ENCODE measurements around the gene ADGRD1. TPM values are rescaled to one million over a fixed set of nuclear protein-coding genes. Genes with fewer than 3 reads are reported as not detected.

The ADGRD1 gene
- total and polyA plus RNA-seq, 2 of the 8 experiments (the other 6 are each of a cell fraction or from before 2014, with no cell fraction given), result 0.36 to 0.48 TPM

DNA sequence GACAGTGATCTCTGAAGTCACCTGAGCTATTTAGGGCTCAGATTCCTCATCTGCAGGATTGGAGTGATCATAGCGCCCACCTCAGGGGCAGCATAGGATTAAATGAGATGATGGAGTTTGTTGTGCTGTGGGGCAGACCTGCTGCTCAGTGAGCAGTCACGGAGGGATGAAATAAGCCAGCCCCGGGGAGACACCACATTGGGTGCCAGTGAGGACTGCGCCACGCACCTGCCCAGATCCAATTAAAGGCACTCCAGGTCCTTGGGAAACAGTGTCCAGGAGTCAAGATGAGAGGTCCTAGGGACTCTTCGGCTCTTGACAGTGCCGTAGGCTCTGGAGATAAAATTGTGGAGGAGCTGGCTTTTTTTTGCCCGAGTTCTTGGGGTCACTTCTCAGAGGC lies 166.2 kb downstream of the ADGRD1 start:
- no peak for FAIRE-seq

More for the DNA sequence above, 166.2 kb downstream of the ADGRD1 start:
- no peak overlapping the region for H3K56ac ChIP-seq (replicated peaks; ENCODE audit: insufficient read length, low read depth, low read length)
- no peak overlapping the region for H3K4me2 ChIP-seq (ENCODE audit: insufficient read depth in 1 of 2, low read depth in 2 of 2, low read length in 2 of 2)
- no peak overlapping the region for H2BK15ac ChIP-seq (ENCODE audit: low read length)
- peaks cover 0 to 3% (median 3%) of the 10 kb centered on the region in 4 experiments; a peak in 4 of 7 replicates for H3K4me1 ChIP-seq (replicated peaks in 1 of 4; ENCODE audit: control insufficient read depth in 3 of 4, insufficient read depth in 4 of 4, low read length in 3 of 4)
- H2AK5ac ChIP-seq (ENCODE audit: low read depth, low read length), result no peak overlapping the region
- H3K4me3 ChIP-seq (ENCODE audit: extremely low read depth in 1 of 4, insufficient read depth in 2 of 4, low read depth in 3 of 4, low read length in 4 of 4), result no peak overlapping the region
- no peak overlapping the region for H3K23ac ChIP-seq (ENCODE audit: insufficient read length)
- no peak for TF ChIP-seq SP2 (IDR thresholded peaks at IDR 0.05; ENCODE audit: low read length)
- no peak overlapping the region for H2BK20ac ChIP-seq (ENCODE audit: low read length)
- no peak overlapping the region for H4K5ac ChIP-seq (ENCODE audit: insufficient read length, low read depth, low read length)
- H3K9ac ChIP-seq (replicated peaks in 1 of 4; ENCODE audit: extremely low read depth in 1 of 4, low read depth in 3 of 4, low read length in 3 of 4), result no peak overlapping the region
- no peaks in the 10 kb centered on the region for H3K79me2 ChIP-seq (ENCODE audit: control insufficient read depth in 1 of 2, insufficient read depth in 2 of 2, low read length in 2 of 2)
- no peak overlapping the region for H3K18ac ChIP-seq (ENCODE audit: extremely low read depth, low read length)
- no peaks in the 10 kb centered on the region; a peak in 1 of 7 replicates for H3K27me3 ChIP-seq (replicated peaks in 1 of 4; ENCODE audit: control insufficient read depth in 3 of 4, extremely low read depth in 1 of 4, insufficient read depth in 3 of 4, low read length in 3 of 4)
- WGBS, 2 experiments (ENCODE audit: extremely low coverage in 1 of 2, insufficient coverage in 1 of 2, insufficient read length in 1 of 2, insufficient replicate concordance in 2 of 2, low coverage in 1 of 2, low lambda C conversion rate in 2 of 2, missing lambda C conversion rate in 1 of 2), result 88% methylated on average over 8 of the region's 8 CpGs; no CpG with 5 or more reads in 1 of the 2 experiments
- H3K27ac ChIP-seq (ENCODE audit: low read depth, low read length), result no peak overlapping the region
- no peak overlapping the region for H4K91ac ChIP-seq (replicated peaks; ENCODE audit: insufficient read length, low read length)
- no peak overlapping the region for H4K8ac ChIP-seq (ENCODE audit: extremely low read depth, insufficient read depth, low read length)
- no peaks in the 10 kb centered on the region; a peak in 1 of 8 replicates for H3K36me3 ChIP-seq (ENCODE audit: control insufficient read depth in 2 of 4, insufficient read depth in 4 of 4, low read length in 3 of 4)
- H3K9me3 ChIP-seq (ENCODE audit: insufficient read depth in 2 of 2, low read depth in 1 of 2, low read length in 1 of 2), result no peaks in the 10 kb centered on the region
- no peaks in the 10 kb centered on the region for H3K79me1 ChIP-seq (ENCODE audit: low read depth, low read length)
- no peaks in the 10 kb centered on the region for H4K20me1 ChIP-seq (replicated peaks in 1 of 2; ENCODE audit: control insufficient read depth in 1 of 2, insufficient read depth in 2 of 2, low read length in 2 of 2)
- no peak overlapping the region for H3K4ac ChIP-seq (replicated peaks; ENCODE audit: insufficient read length, low read depth, low read length)
- ChIA-PET CTCF (ENCODE audit: partially characterized antibody) (interaction anchor here (0.8 to 15.0 kb wide), 4 partner anchors 15 to 343 kb away, joined by 3 to 196 read pairs (median 4); no protein-coding TSS in a partner anchor), POLR2A (ENCODE audit: partially characterized antibody) (no interaction called here)
- no peak overlapping the region for H2BK120ac ChIP-seq (replicated peaks; ENCODE audit: low read depth, low read length)
- H3K14ac ChIP-seq (ENCODE audit: insufficient read length), result no peak overlapping the region
- H2BK5ac ChIP-seq (ENCODE audit: low read depth, low read length), result no peak overlapping the region
- DNase-seq (ENCODE audit: low read depth in 1 of 2, low spot score in 2 of 2), result no peak
- no peaks in the 10 kb centered on the region for H3K23me2 ChIP-seq (ENCODE audit: low read depth, low read length)
- H2BK12ac ChIP-seq (ENCODE audit: low read depth, low read length), result no peak overlapping the region
- H2AFZ ChIP-seq (ENCODE audit: low read length), result no peak overlapping the region

All from H1 (cell line).